OCI-LY3 (cell line): ENCODE data around the gene OOSP1.

Source experiments
- H2AFZ ChIP-seq: fragments of 200-600, 300-600 bp; shearing (Covaris generic); 2 replicates; pipeline ENCODE4 v1.6.0; 2014; ENCODE audit warnings: antibody characterized with exemption, low read depth, low read length
- H3K27ac ChIP-seq: fragments of 200-600, 300-600 bp; sonication (generic); 2 replicates; pipeline ENCODE4 v1.5.1; 2014; ENCODE audit warnings: mild to moderate bottlenecking, low read length, moderate library complexity, mixed read lengths
- H3K27me3 ChIP-seq: fragments of 200-600, 300-600 bp; sonication (generic); 2 replicates; pipeline ENCODE4 v1.6.1; 2014; ENCODE audit warnings: low read depth, low read length, mixed read lengths
- H3K36me3 ChIP-seq: fragments of 200-600, 300-600 bp; sonication (generic); replicated peaks from 2 replicates; pipeline ENCODE3; 2014; ENCODE audit warnings: low read depth, low read length, mixed read lengths
- H3K4me1 ChIP-seq: fragments of 300-600, 200-600 bp; sonication (generic); 2 replicates; pipeline ENCODE4 v1.6.1; 2014; ENCODE audit warnings: low read length, mixed read lengths
- H3K4me2 ChIP-seq: fragments of 200-600, 300-600 bp; sonication (generic); 2 replicates; pipeline ENCODE4 v1.6.1; 2014; ENCODE audit warnings: low read length, mixed read lengths
- H3K4me3 ChIP-seq: fragments of 300-600, 200-600 bp; sonication (generic); 2 replicates; pipeline ENCODE4 v1.5.1; 2014; ENCODE audit warnings: antibody characterized with exemption, mild to moderate bottlenecking, low read length, moderate library complexity
- H3K79me2 ChIP-seq: fragments of 300-600, 200-600 bp; shearing (Covaris generic); 2 replicates; pipeline ENCODE4 v1.6.1; 2014; ENCODE audit warnings: mild to moderate bottlenecking, low read length, mixed read lengths
- H3K9ac ChIP-seq: fragments of 300-600, 200-600 bp; shearing (Covaris generic); 2 replicates; pipeline ENCODE4 v1.6.0; 2014; ENCODE audit warnings: mild to moderate bottlenecking, low read length, moderate library complexity
- H3K9me3 ChIP-seq: fragments of 200-600, 300-600 bp; shearing (Covaris generic); 2 replicates; pipeline ENCODE4 v1.6.1; 2014; ENCODE audit warnings: low read length, mixed read lengths; ENCODE audit not compliant: insufficient read depth
- H4K20me1 ChIP-seq: fragments of 200-600, 300-600 bp; sonication (generic); 2 replicates; pipeline ENCODE4 v1.6.1; 2016; ENCODE audit warnings: low read length, mixed read lengths; ENCODE audit not compliant: insufficient read depth
- EZH2phosphoT487 ChIP-seq: fragments of 200-600 bp; shearing (Covaris generic); IDR thresholded peaks from 2 replicates; pipeline ENCODE4 v1.6.1; 2018; ENCODE audit warnings: antibody characterized with exemption, mixed run types, low read depth
- TF ChIP-seq, protein P1 (sequence below): fragments of 200-600, 300-600 bp; sonication (generic); IDR thresholded peaks from 2 replicates; pipeline ENCODE4 v1.5.1; 2014; ENCODE audit warnings: antibody characterized with exemption, low read length, low read depth

OOSP1 gene

DNA sequence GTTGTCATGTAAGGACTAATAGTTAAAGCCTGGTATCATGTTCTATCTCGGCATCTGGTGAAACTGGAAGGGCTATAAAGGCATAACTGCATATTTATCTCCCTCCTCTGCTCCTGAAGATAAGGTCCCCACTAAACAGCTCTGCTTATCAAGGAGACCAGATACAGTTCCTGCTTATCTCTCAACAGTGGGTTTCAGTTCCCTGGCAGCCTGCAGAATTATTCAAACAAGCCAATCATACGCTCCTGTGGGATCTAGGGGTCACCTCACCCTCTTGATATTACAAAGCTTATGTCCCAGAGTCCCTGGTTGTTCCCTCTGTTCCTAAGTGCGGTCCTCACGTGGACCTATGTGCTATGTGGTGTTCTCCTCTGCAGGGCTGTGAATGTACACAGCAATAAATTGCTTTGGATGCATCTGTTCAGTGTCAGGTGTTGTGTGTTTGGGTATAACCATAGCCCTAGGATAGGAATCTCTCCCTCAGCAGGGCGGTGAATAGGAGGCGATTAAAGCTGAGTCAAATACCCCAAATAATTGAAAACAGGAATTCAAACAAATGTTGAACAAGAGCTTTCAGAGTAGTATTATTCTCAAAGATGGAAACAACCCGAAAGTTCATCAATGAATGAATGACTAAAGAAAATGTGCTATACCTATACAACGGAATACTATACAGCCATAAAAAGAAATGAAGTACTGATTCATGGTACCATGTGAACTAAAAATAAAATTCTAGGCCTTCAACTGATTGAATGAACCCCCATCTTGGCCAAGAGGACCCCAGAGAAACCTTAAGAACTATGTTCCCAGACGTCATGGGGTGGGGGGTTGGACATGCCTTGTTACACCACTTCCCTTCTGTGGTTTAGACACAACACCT lies 22.5 kb downstream of the OOSP1 start:
- H3K36me3 ChIP-seq = no peaks in the 10 kb centered on the region
- no peaks in the 10 kb centered on the region for H3K79me2 ChIP-seq
- H3K27ac ChIP-seq = no peak overlapping the region
- no peak overlapping the region for H3K4me3 ChIP-seq
- H3K4me2 ChIP-seq = no peak overlapping the region
- H3K4me1 ChIP-seq = no peaks in the 10 kb centered on the region
- no peak for TF ChIP-seq EZH2phosphoT487
- TF ChIP-seq, protein P1, sequence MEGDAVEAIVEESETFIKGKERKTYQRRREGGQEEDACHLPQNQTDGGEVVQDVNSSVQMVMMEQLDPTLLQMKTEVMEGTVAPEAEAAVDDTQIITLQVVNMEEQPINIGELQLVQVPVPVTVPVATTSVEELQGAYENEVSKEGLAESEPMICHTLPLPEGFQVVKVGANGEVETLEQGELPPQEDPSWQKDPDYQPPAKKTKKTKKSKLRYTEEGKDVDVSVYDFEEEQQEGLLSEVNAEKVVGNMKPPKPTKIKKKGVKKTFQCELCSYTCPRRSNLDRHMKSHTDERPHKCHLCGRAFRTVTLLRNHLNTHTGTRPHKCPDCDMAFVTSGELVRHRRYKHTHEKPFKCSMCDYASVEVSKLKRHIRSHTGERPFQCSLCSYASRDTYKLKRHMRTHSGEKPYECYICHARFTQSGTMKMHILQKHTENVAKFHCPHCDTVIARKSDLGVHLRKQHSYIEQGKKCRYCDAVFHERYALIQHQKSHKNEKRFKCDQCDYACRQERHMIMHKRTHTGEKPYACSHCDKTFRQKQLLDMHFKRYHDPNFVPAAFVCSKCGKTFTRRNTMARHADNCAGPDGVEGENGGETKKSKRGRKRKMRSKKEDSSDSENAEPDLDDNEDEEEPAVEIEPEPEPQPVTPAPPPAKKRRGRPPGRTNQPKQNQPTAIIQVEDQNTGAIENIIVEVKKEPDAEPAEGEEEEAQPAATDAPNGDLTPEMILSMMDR = no peak
- no peaks in the 10 kb centered on the region for H4K20me1 ChIP-seq
- H3K9me3 ChIP-seq = no peaks in the 10 kb centered on the region
- no peaks in the 10 kb centered on the region for H3K27me3 ChIP-seq
- H2AFZ ChIP-seq = no peak overlapping the region
- H3K9ac ChIP-seq = no peak overlapping the region

DNA sequence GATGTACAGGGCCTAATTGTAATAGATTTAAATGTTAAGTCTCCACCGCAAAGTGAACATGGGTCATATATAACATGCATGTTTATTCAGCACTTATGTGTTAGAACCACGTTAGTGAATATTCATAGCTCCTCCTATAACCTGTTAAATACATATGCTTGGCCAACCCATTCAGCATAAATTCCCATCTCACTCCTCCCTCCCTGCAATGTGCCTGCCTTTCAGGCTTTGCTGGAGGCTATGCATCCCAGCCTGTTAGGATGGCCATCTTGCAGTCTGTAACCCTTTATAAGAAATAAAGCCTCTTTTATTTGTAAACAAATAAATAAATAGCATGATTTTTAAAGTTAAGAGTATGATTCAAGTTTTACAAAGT lies 23.9 kb downstream of the OOSP1 start:
- no peaks in the 10 kb centered on the region for H3K9me3 ChIP-seq
- H3K4me3 ChIP-seq = no peak overlapping the region
- no peak overlapping the region for H3K27ac ChIP-seq
- H3K4me2 ChIP-seq = no peak overlapping the region
- no peaks in the 10 kb centered on the region for H3K27me3 ChIP-seq
- no peak overlapping the region for H2AFZ ChIP-seq
- no peaks in the 10 kb centered on the region for H4K20me1 ChIP-seq
- no peaks in the 10 kb centered on the region for H3K79me2 ChIP-seq
- no peak overlapping the region for H3K9ac ChIP-seq
- TF ChIP-seq EZH2phosphoT487 = no peak
- TF ChIP-seq, protein P1 = no peak
- H3K36me3 ChIP-seq = no peaks in the 10 kb centered on the region
- no peaks in the 10 kb centered on the region for H3K4me1 ChIP-seq

DNA sequence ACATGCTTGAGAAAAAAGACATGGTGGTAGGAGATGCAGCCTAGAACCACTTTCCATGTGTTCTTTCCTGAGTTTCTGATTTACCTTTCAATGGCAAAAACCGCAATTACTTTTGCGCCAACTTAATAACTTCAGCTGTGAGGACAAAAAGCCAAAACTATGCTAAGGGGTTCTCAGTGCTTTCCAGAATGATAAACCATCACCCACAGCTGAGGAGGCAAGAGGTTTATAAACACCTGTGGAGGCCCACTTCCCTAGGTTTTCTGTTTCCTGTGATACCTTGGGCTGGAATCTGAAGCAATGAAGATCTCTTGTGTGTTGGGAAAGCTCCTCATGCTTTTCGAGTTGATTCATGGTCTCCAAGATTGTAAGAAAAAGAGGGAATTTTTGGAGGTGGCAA lies 25.5 kb downstream of the OOSP1 start, which contains the start of gene OOSP4A:
OOSP4A (plus strand) TSS at position 301 of the 400 bp plus-strand sequence; CDS start at position 301, 0 bp downstream.
- no peak within 1 kb of the TSS for H3K4me2 ChIP-seq
- no peak for TF ChIP-seq EZH2phosphoT487
- TF ChIP-seq, protein P1 = no peak
- no peaks in the 10 kb centered on the region for H3K4me1 ChIP-seq
- no peak within 1 kb of the TSS for H3K27ac ChIP-seq
- H3K4me3 ChIP-seq = no peak within 1 kb of the TSS
- no peak within 1 kb of the TSS for H3K9ac ChIP-seq
- H2AFZ ChIP-seq = no peak within 1 kb of the TSS
- H3K27me3 ChIP-seq = no peaks in the 10 kb centered on the region
- H3K79me2 ChIP-seq = no peaks in the 10 kb centered on the region
- no peaks in the 10 kb centered on the region for H3K9me3 ChIP-seq
- no peaks in the 10 kb centered on the region for H4K20me1 ChIP-seq
- no peaks in the 10 kb centered on the region for H3K36me3 ChIP-seq

DNA sequence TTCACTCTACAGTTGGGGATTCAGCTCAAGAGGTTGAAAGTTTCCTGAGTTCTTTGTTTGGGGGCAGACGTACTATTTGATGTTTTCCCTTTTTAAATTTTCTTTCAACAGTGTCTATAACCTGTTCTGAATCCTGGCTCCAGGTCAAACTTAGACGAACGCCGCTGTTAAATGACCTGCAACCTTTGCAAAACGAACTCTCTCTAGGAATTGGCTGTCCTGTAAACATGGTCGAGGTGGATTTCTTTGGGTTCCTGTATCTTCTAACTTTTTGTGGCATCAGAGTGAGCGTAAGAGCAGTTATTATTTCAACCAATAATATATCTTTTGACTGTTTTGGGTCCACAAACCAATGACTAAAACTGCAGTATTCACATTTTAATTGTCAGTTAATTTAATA lies 27.2 kb downstream of the OOSP1 start:
- no peak for TF ChIP-seq EZH2phosphoT487
- TF ChIP-seq, protein P1 = no peak
- no peak overlapping the region for H2AFZ ChIP-seq
- H3K4me3 ChIP-seq = no peak overlapping the region
- H3K27me3 ChIP-seq = no peaks in the 10 kb centered on the region
- H3K9me3 ChIP-seq = no peaks in the 10 kb centered on the region
- no peaks in the 10 kb centered on the region for H4K20me1 ChIP-seq
- no peak overlapping the region for H3K4me2 ChIP-seq
- no peaks in the 10 kb centered on the region for H3K4me1 ChIP-seq
- no peak overlapping the region for H3K27ac ChIP-seq
- no peak overlapping the region for H3K9ac ChIP-seq
- H3K79me2 ChIP-seq = no peaks in the 10 kb centered on the region
- H3K36me3 ChIP-seq = no peaks in the 10 kb centered on the region
